Upper lobe of left lung (tissue), 4 donors: ENCODE measurements around the gene ADCY2.

Source experiments
- CTCF ChIP-seq, 6 experiments: fragments of 450-650 bp in 4 of 6; fragments of 200-600 bp in 2 of 6; sonication (generic) in 2 of 6; IDR thresholded peaks; one replicate each; pipeline ENCODE4 v1.5.1; 2016 to 2019; ENCODE audit warnings: antibody characterized with exemption in 6 of 6
- EP300 ChIP-seq, 4 donors: sonication (generic); formaldehyde crosslinking; IDR thresholded peaks; one replicate each; pipeline ENCODE4 v1.5.1; 2017; ENCODE audit warnings: antibody characterized with exemption in 4 of 4, control low read depth in 2 of 4
- POLR2A ChIP-seq, 4 donors: fragments of 450-650 bp; IDR thresholded peaks; one replicate each; pipeline ENCODE4 v1.5.1; 2016 to 2017; ENCODE audit warnings: antibody characterized with exemption in 4 of 4, mild to moderate bottlenecking in 2 of 4

- TF ChIP-seq CTCF (IDR thresholded peaks at IDR 0.05) (no peak), POLR2A (IDR thresholded peaks at IDR 0.05) (no peak), EP300 (IDR thresholded peaks at IDR 0.05) (no peak)
These were observed 99.2 kb downstream of the ADCY2 start for GRCh38 chr5:7495131-7495517.
